Embryonic facial prominence (tissue), 1 donor: Measurements from ENCODE around the gene PON3.

Experiments
- DNase-seq: peaks from one replicate; pipeline ENCODE4 v3.0.0-alpha.2; 2016; ENCODE audit errors: extremely low spot score

The PON3 gene

DNA sequence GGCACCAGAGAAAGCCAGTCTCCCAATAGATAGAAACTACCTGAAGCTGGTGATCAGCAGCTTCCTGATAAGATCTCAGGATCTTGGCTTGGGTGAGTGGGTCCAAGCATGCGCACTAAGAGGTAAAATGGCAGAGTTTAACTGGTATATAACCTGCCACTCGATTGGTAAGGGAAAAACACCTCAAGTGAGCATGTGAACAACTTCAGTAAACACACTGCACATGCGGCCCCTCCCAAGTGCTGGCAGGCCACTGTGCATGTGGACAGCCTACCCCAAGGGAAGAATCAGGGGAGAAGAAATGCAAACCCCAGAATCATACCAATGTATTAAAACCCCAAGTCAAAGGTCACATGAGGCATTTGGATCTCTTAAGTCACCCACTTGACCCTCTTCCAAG, 54.1 kb downstream of the PON3 start:
- no peak for DNase-seq

DNA sequence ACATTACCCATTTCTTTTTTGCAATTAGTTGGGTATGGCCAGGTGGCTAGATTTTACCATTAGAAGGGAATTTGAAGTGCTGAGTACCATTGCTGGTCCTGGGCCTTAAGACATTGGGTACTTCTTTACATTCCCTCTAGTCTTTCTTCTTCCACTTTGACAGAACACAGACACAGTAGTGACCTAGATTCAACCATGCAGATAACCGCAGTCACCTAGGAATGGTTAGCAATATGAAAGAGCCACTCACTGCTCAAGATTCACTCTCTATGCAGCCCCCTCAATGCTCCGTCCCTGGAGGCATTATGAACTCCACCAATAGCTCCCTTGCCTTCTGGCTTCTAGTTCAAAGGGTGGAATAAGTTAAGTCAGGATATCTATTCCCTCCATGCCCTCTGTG, 55.7 kb downstream of the PON3 start:
- no peak for DNase-seq

DNA sequence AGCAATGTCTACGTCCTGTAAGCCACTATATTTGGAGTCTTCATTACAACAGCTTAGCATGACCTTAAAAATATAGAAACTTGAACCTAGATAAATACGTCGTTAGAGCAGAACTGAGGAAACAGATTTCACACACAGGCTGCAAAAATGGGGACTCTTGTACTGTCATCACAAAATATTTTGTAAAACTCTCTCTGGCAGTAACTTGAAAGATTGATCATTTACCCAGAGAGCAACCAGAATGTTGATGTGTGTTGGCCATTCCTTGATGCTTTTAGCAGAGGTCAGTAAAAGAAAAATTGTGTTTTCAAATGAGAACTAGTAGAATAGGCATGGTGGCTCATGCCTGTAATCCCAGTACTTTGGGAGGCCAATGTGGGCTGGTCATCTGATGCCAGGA, 57.3 kb downstream of the PON3 start:
- DNase-seq = no peak

DNA sequence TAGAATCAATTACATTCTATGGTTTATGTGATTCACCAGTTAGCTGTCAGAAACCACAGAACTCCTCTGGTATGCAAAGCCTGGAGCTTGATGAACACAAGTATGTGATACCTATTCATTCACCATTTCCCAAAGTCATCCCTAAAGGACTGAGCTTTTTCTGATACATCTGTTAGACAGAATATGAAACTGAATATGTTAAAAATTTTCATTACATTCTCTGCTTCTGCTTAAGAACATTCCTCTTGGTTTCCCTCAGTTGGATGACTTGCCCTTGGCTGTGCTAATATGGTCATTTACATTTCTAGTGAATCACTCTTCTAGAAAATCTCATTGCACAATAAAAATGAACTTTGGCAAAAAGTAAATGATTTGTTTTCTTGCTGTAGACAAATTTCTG, 61.1 kb downstream of the PON3 start:
- DNase-seq = no peak

DNA sequence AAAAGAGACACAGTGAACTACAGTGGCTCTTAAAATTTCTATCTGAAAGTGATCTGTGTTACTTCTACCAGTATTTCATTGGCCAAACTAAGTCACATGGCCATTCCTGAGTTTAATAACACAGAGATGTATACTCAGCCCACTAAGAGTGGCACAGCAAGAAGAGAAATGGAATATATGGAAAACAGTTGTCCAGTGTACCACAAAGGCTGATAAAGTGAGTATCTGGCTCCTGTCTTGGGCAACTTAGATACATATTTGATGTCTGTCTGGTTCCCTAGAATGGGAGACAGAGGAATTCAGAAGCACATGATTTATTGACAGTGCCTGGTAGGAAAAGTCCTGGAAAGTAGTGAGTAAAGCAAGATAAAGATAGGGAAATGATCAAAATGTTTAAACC, 61.7 kb downstream of the PON3 start:
- no peak for DNase-seq

DNA sequence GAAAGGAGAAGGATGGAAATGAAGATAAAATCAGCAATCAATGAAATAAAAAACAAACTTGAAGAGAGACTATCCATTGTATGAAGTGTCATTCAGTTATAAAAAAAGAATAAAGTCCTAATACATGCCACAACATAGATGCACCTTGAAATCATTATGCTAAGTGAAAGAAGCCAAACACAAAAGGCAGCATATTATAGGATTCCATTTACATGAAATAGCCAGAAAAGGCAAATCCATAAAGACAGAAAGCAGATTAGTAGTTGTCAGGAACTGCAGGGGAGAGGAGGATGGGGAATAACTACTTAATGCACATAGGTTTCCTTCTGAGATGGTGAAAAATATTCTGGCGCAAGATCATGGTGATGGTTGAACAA, 65.2 kb downstream of the PON3 start:
- DNase-seq = no peak

DNA sequence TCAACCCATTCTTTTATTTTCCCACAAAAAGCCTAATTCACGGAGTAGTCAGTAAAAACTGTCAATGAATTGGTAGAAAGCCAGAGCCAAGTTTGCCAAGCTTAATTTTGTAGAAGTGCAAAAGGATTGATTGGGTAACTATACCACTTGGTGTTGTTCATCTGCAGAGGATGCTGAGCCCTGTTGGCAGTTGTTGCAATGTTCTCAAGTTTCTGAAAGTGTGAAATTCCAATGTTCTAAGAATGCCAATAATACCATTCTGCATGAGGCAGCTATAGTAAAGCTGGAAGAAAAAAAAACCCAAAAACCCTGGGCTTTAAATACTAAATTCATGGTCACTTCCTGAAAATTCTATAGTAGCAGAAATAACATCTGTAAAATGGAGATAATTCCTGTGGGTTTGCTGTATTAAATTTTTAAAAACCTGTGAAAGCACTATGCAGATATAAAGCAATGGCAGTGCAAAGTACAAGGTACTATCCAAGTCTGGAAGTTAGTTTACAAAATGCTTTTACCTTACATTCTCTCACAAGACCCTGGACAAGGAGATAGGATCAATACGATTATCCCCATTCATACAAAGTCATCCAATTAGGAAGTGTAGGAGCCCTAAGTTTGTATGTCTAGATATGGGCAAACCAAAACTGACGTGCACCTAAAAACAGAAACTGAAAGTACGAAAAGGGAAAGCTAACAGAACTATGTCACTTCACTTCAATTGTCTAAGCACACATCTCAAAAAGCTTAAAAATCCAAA, 65.8 kb downstream of the PON3 start:
- no peak for DNase-seq

DNA sequence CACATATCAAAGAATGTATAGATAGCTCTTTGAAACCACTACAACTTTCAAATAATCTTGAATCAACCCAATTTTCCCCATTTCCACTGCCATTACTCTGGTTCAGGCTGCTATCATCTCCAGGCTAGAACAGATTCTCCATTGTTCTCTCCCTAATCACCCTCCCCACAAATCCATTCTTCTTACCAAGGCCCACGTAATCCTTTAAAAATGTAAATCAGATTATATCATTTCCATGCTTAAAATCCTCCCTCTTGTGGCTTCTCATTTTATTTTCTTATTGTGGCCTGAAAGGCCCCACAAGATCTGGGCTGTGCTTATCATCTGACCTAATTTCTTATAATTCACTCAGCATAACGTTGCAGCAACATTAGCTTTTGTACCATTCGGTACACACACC, 68.8 kb downstream of the PON3 start:
- no peak for DNase-seq

DNA sequence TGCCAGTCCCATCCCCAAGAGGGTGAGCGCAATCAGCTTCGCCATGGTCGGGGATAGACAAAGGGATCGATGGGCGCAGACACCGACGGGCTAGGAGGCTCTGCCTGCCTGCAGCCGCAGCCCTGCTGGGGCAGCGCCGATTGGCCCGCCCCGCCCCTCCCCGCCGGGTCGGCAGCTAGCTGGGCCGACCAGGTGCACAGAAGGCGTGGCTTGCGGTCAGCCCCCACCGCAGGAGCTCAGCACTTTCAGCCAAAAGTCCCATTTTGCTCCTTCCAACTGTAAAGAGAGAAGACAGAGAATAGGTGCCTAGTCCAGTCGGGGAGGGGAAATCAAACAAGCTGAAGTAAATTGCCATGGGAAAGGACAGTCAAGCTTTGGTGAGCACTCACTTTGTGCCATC, 71.7 kb downstream of the PON3 start, which contains the start of gene PON1:
Gene PON1, minus strand, starts transcription at position 102 of the 400 bp plus-strand sequence. Its CDS starts 57 bp downstream, at position 45.
- no peak for DNase-seq

DNA sequence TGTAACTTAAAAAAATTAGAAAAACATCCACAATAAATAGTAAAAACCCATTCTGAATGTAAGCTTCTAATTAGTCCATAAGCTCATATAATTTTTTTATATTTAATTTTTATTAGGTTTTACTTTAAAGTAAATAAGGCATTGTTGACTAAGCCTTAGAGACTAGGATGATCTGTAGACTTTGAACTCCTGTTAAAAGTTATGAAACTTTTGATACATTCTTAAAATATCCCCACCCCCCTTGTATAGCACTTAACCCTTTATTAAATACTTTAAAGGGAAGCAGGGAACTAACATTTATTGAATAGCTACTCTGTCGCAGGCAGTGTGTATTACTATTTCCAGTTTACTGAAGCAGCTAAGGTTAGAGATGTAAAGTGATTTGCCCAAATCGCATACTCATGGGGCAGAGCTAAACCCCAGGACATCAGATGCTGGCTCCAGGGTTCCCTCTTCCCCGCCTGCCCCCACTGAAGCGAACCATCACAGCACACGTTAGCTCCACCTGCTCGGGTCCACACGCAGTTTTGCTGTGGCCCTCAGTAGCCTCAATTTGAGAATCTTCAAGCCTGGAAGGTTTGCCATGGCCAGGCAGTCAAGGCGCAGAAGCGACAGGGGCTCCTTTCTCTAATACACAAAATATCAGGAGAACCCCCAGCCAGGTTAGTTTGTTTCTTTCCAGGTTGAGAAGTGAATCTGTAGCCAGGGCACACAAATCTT, 72.6 kb downstream of the PON3 start:
- DNase-seq = no peak

DNA sequence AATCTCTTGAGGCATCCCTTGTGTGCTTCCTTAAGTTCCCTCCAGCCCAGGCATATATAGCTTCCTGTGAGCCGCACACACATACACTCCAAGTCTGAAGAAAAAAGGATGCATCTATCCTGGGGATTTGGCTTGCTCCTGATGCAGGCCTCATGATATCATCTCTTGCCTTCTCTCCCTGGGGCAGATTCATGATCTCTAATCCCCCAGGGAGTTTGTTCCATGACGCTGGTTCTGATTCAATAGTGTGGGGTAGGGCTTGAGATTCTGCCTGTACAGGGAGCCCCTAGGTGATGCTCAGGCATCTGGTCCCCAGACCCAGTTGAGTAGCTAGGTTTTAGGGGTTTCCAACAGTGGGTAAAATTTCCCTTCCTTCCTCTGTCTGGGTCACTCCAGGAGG, 73.3 kb downstream of the PON3 start:
- DNase-seq = no peak

DNA sequence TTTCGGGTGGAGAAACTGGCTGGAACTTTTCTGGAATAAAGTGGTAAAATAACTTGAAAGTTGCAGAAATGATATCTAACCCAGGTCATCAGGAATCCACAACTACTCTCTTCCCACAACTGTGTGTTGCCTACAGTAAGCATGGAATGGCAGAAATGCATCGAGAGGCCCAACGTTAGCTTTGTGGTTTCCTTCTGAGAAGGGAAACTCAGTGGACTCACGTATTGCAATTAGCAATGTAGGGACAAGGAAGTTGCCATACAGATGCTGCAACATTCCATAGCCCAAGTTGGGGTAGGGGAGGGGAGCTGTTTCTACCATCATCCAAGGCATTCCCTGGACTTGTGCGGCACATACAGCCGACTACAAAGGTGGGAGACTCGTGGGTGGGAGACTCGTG, 73.8 kb downstream of the PON3 start:
- no peak for DNase-seq

DNA sequence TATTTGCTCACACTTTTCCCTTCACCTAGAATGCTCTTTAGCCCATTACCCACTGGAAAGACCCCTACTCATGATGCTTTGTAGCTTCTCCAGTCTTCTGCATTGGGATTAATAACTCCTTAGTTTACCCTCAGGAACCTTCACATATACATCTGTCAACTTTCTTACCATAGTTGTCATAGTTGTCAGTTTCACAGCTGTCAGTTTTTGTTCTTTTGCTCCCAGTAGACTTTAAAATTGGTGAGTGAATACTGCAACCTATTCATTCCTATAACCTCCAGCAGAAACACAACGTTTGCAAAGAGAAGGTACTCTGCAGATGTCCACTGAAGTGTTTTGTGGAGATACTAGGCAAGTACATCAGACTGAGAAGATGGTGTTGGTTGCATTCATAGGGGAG, 74.5 kb downstream of the PON3 start:
- DNase-seq = no peak

DNA sequence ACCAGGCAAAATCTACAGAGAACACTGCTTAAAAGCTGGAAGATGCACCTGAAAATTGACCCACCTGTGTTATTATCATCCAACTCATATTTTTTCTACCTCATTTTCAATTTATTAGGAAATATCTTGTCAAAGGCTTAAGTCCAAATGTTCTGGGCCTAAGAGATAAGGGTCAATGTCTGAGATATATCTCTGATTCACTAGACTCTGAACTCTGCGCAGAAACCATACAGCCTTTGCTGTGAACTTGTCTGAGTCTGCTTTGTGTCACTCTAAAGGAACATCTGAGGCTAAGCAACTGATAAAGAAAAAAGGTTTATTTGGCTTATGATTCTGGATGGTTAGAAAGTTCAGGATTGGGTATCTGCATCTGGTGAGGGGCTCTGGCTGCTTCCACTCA, 75.5 kb downstream of the PON3 start:
- no peak for DNase-seq

DNA sequence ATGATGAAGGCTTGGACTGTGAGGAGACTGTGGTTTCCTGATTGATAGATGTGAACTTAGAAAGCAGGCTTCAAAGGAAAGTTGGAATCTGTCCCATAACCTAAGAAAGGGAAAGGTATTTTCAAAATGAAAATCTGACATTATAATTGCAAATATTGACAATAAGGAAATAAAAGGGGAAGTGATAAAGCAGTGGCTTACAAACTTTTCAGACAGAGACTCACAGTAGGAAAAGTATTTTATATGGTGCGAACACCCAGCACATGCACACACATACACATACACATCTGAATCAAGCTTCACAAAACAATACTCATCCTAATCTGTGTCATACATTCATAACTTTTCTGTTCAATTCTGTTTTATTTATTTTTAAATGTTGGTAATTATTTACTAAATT, 76.6 kb downstream of the PON3 start:
- DNase-seq = no peak

DNA sequence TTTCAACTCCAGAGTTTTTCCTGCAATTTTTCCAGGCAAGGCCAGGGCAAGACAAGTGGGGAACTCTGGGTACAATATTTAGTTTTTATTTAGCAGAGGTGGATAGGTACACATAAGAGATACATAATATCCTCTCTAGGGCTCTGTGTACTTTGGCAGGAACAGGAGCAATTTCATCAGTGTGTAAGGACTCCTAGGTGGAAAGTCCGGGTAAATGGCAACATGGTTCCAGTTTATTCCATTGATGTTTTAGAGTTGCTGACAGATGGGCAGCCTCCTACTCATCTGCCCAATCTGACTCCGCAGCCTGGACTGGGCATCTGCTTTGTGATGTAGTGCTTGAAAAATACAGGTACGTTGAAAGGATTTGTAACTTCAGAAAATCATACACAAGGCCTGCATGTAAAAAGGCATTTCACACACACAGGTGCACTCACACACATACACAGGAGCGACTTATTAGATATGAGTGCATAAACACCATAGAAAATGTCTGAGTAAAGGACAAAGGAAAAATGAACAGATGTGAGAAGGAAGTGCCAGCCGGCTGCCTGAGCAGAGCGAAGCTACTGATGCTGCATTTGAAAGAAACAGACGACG, 77.6 kb downstream of the PON3 start:
- no peak for DNase-seq

DNA sequence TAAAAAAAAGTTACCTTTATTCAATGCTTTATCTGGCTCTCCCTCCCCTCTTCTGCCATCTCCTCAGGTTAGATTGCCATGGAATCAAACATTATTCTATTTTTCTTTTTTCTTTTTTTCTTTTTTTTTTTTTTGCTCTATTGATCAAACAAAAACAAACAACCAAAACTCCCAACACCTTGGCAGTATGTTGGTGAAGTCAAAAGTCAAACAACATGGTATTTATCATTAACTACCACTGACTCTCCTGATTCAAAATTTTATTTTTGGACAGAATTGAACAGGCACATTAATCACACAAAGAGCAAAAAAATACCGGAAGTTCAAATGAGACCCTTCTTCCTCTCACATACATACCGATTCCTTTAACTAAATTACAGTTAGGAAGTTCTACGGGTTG, 78.2 kb downstream of the PON3 start:
- no peak for DNase-seq

DNA sequence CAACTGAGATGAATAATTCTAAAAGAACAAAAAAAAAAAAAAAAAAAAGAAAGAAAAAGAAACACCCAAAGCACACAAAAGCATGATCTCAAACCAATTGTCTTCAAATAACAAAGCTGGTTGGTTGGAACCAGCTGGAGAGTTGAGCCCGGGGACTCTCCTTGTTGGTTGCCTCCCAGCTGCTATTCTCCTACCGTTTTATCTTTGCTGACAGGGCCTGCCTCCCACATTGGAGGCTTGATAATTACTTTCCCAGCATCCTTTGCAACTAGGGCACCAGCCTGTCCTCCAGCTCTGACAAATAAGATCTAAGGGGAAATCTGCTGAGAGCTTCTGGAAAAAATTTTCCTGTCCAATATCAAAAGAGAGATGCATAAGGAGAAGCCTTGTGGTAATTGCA, 78.6 kb downstream of the PON3 start:
- DNase-seq = no peak

DNA sequence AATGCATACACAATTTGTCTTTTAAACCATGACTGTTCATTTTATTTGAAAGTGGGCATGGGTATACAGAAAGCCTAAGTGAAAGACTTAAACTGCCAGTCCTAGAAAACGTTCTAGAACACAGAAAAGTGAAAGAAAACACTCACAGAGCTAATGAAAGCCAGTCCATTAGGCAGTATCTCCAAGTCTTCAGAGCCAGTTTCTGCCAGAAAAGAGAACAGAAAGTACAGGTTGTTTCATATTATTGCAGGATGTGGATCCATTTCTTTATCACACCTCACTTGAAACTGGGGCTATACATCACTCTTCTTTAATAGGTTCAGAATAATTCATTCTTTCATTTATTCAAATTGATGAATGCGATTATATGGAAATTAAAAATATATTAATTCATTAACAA, 79.6 kb downstream of the PON3 start:
- DNase-seq = no peak

DNA sequence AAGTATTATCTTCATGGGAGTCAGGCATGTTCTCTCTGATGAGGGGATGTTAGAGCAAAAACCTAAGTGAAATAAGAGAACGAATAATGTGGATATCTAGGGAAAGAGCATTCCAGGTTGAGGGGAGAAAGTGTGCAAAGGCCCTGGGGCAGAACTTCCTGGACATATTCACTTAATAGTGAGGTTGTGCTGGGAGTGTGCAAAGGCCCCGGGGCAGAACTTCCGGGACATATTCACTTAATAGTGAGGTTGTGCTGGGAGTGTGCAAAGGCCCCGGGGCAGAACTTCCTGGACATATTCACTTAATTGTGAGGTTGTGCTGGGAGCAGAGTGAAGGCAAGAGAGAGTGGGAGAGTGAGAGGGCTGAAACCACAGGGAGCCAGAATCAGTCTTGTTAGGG, 83.6 kb downstream of the PON3 start:
- no peak for DNase-seq

DNA sequence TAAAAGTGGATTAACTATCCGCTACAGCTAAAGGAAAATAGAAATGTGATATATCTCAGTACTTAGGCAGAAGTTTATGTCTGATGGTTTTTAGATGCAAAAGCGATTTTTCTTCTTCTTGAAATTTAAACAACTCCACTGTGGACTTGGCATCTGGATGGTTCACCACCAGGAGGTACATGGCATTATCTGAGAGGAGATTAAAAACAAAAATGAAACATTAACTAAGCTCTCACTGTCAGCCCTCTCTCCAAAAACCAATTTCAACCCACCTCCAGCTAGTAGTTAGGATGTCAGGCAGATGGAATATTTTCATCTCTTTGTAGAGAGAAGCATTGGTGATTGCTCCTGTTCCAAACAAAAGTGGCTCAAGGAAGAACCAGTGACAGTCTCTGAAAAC, 84.8 kb downstream of the PON3 start:
- no peak for DNase-seq

DNA sequence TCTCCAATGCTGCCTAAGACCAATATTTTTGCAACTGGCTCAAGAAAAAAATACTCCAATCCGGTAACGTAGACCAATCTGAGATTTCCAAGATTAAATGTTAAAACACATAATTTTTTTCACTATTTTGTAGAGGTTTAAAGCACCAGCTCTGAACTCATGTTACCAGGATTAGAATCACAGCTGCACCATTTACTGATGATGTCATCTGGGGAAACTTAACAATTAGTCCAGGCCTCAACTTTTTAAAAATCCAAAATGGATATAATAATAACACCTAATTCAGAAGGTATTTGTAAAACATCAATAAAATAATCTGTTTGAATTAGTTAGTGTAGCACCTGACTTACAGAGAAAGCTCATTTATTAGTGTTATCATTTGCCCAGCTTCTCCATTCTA, 86.2 kb downstream of the PON3 start:
- DNase-seq = no peak
